HG03571 (cell line): ENCODE results near the gene SOX30.
"Not testable (repeated sequence)": the region's sequence is repeated elsewhere in the genome, so short reads cannot be mapped to it uniquely, and the experiment has no call there.

Experiments used
- ATAC-seq: cut with Tn5 transposase; IDR thresholded peaks from one replicate; pipeline ENCODE4 v1.9.1; 2021; ENCODE audit not compliant: unreplicated experiment

The SOX30 gene

GRCh38 chr5:157652377-157652692 is at the start of gene SOX30:
Gene SOX30, minus strand, starts transcription at chr5:157652438. Its CDS starts 360 bp downstream, at chr5:157652078.
- no peak for ATAC-seq

DNA sequence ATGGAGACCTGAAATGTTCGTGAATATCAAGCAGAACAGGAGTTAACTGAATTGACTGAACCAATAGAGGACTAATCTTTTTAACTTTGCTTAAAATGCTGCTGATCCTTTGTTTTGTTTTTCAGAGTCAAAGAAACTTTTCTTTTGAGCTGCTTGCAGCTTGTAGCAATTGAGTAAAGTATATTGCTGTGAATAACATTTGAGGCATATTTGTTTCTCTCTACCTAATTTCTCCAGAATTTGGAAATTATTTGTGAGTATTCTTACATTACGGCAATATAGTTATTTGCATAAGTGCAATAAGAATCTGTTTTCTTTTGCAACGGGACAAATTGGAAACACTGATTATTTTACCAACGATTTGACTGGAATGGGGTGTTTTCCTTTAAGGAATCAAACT is 46.4 kb upstream of the SOX30 start:
- not testable (repeated sequence) for ATAC-seq

DNA sequence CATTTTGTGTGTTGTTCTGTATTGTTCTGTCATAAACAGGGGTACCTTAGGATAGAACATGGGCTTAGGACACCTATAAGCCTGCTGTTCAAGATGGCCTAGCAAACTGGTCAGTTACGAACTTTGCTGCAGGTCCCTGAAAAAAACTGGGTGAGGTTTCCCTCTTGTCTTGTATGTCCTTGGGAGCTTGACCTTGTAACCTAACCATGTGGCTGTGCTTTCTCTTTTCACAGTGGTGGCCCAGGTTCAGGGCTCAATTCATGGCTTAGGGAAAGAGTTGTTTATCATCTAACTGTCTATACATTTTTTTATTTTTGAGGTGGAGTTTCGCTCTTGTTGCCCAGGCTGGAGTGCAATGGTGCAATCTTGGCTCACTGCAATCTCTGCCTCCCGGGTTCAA is 43.9 kb upstream of the SOX30 start:
- not testable (repeated sequence) for ATAC-seq

DNA sequence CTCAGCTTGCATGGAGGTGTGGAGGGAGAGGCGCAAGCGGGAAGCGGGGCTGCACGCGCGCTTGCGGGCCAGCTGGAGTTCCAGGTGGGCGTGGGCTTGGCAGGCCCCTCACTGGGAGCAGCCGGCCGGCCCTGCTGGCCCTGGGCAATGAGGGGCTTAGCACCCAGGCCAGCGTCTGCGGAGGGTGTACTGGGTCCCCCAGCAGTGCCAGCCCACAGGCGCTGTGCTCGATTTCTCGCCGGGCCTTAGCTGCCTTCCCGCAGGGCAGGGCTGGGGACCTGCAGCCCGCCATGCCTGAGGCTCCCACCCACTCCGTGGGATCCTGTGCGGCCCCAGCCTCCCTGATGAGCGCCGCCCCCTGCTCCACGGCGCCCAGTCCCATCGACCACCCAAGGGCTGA is 41.6 kb upstream of the SOX30 start:
- not testable (repeated sequence) for ATAC-seq

GRCh38 chr5:157690690-157691433 is 38.6 kb upstream of the SOX30 start:
- no peak for ATAC-seq

DNA sequence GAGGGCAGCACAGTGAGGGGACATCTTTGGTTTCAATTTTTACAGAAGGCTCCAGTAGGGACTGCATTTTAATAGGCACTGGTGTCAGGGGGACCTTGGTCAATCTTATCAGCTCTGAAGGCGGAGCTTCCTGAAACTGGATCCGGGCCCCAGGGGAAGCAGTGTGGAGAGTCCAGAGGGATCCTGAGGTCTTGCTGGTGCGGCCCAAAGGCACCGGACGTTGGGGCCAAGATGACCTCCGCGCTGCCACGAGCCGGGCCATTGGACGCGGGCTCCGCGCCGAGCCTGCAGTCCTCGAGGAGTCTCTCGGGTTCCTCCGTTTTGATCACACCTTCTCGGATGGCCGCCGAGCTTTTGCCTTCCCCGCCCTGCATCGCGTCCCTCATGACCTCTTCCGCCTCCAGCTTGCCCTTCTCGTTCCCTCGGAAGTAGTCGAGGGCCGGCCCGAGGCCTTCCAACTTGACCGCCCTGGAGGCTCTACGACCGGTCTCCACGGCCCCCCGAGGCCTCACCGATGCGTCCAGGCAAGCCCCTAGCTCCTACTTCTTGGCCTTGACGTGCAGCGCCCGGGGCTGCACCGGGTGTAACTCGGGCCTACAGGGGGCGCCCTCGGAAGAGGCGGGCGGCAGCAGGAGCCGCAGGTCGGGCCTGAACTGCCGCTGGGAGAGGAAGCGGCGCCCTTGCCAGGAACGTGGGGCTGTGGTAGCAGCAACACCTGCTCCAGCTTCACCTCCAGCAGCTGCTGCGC is 37.9 kb upstream of the SOX30 start:
- ATAC-seq, result no peak

- ATAC-seq, result no peak
Observed at GRCh38 chr5:157687198-157687554, 34.9 kb upstream of the SOX30 start.

DNA sequence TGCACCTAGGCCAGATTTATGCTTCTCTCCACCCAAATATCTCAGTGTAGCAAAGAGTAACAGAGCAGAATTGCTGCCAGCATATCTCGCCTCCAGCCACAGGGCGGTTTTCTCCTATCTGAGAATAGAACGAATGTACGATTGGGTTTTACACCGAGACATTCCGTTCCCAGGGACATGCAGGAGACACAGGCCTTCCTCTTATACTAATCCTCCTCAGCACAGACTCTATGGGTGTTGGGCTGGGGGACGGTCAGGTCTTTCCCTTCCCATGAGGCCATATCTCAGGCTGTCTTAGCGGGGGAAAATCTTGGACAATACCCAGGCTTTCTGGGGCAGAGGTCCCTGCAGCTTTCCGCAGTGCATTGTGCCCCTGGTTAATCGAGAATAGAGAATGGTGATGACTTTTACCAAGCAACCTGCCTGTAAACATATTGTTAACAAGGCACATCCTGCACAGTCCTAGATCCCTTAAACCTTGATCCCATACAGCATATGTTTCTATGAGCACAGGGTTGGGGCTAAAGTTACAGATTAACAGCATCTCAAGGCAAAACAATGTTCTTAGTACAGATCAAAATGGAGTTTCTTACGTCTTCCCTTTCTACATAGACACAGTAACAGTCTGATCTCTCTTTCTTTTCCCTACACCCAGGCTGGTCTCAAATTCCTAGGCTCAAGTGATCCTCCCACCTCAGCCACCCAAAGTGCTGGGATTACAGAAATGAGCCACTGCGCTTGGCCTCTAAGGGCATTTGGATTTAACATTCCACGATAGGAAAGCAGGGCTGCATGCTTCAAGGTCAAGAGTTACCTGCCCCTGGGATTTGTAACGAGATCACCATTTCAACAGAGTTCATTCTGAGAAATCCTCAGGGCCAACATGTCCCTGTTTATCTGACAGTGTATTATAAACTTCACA is 34.3 kb upstream of the SOX30 start:
- ATAC-seq, result not testable (repeated sequence)

GRCh38 chr5:157682257-157682656 is 30.0 kb upstream of the SOX30 start:
- no peak for ATAC-seq

- ATAC-seq, result no peak
Observed at GRCh38 chr5:157681048-157681447, 28.8 kb upstream of the SOX30 start.

DNA sequence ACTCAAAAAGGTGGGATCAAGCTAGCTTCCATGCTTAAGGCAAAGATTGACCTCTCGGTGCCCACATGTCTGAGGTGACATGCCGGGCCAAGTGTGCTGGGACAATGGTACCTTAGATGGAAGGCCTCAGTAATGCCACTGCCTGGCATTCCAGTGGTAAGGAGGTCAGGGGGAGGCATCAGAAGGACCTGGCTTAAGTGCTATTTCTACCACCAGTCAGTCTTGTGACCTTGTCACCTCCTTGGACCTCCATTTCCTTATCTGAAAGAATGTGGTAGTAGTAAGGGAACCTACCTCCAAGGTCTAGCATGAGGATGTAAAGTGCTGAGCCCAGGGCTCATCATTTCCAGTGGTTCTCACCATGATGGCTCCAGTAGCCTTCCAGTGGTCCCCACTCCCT is 28.0 kb upstream of the SOX30 start:
- no peak for ATAC-seq

GRCh38 chr5:157679801-157680200 is 27.6 kb upstream of the SOX30 start:
- ATAC-seq, result no peak

DNA sequence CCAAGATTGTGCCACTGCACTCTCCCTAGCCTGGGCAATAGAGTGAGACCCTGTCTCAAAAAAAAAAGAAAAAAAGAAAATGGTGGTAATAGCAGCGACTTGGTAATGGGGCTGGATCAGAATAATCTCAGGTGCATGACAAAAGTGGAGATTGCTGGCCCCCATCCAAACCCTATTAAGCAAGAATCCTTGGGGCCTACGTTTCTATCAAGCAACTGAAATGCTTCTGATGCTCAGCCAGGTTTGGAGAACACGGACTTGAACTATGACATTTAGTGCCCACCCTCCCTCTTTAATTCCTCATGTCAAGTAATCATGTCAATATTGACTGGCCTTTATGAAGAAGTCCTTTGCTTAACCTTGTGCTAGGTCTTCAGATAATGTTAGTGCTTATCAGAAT is 25.7 kb upstream of the SOX30 start:
- ATAC-seq, result no peak

DNA sequence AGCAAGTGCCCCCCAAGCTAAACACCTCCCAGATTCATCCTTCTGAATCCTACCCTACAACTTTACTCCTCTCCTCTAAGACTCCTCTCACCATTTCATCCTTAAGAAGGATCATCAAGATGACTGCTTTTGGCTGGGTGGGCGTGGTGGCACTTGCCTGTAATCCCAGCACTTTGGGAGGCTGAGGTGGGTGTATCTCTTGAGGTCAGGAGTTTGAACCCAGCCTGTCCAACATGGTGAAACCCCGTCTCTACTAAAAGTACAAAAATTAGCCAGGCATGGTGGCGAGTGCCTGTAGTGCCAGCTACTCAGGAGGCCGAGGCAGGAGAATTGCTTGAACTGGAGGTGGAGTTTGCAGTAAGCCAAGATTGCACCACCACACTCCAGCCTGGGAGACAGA is 22.1 kb upstream of the SOX30 start:
- not testable (repeated sequence) for ATAC-seq

GRCh38 chr5:157672976-157673375 is 20.7 kb upstream of the SOX30 start:
- no peak for ATAC-seq

- ATAC-seq, result no peak
Observed at GRCh38 chr5:157671592-157672330, 19.5 kb upstream of the SOX30 start.

DNA sequence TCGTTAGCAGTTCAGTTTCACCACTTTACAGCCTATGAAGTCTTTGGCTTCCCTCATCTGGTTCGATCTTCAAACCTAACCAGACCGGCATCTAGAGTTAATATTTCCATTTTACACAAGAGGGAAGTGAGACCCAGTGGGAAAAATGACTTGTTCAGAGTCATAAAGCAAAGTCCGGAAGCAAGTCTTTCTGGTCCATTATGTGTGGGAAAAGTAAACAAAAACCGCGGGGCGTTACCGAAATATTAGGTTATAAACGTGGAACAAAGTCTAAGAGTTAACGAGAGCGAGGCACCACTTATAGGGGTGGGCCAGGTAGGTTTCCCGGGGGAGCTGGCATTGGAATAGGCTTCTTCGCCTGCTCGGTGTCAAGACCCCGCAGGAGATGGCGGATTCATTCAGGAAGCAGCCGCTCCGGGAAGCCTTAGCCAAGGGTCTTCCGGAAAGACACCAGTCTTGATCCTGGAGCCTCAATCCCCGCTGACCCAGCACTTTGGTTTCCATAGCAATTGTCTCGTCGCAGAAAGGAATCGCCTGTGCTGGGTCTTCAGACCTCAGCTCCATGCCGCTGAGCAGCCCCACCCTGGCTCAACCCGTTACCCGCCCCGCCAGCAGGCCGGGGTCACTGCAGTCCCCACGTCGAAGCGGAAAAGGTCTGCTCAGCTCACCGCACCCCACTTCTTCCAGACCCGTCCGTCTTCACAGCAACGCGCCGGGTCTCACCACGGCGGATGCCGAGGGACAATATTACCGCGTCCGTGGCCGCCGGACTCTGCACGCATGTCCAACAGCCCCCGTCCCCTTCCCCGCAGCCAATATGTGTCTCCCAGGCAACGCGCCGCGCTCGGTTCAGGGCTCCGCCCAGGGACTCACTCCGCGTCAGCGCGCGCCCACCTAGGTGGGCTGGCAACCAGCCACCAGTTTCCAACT is 18.7 kb upstream of the SOX30 start, which contains the start of gene C5orf52:
C5orf52 (plus strand) TSS at position 872 of the 930 bp plus-strand sequence. CDS start 82 bp downstream, outside the sequence.
- ATAC-seq, result no peak

DNA sequence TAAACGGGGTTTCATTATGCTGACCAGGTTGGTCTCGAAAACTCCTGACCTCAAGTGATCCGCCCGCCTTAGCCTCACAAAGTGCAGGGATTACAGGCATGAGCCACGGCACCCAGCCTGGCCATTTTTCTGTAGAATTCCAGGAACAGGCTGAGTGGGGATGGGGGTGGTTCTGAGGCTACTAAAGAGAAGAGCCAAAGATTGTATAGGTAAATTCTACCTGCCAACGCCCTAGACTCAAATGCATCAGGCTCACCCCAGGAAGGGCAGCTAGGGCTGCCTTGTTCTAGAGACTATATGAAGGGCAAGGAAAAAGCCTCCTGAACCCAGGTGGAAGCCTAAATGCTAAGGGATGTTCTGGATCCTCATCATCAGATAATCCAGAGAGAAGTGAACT is 17.5 kb upstream of the SOX30 start:
- ATAC-seq, result no peak

GRCh38 chr5:157668356-157668755 is 16.1 kb upstream of the SOX30 start:
- no peak for ATAC-seq
